Prostate gland (tissue), 2 donors: ENCODE results near the gene FRMPD2.

Experiments
- POLR2A ChIP-seq: fragments of 450-650 bp; IDR thresholded peaks from one replicate; pipeline ENCODE4 v1.6.1; 2016; ENCODE audit warnings: antibody characterized with exemption, mild to moderate bottlenecking
- POLR2AphosphoS5 ChIP-seq: sonication (generic); formaldehyde crosslinking; IDR thresholded peaks from one replicate; pipeline ENCODE4 v1.6.1; 2017; ENCODE audit warnings: antibody characterized with exemption
- TF ChIP-seq, protein P1 (sequence below), 4 experiments: fragments of 200-600 bp in 2 of 4; fragments of 450-650 bp in 2 of 4; sonication (generic) in 2 of 4; IDR thresholded peaks; 1 replicate in 3 of 4; 2 replicates in 1 of 4; pipeline ENCODE4 v1.5.1; 2016 to 2019; ENCODE audit warnings: antibody characterized with exemption in 4 of 4, mild to moderate bottlenecking in 2 of 4, moderate library complexity in 2 of 4

- TF ChIP-seq, protein P1, sequence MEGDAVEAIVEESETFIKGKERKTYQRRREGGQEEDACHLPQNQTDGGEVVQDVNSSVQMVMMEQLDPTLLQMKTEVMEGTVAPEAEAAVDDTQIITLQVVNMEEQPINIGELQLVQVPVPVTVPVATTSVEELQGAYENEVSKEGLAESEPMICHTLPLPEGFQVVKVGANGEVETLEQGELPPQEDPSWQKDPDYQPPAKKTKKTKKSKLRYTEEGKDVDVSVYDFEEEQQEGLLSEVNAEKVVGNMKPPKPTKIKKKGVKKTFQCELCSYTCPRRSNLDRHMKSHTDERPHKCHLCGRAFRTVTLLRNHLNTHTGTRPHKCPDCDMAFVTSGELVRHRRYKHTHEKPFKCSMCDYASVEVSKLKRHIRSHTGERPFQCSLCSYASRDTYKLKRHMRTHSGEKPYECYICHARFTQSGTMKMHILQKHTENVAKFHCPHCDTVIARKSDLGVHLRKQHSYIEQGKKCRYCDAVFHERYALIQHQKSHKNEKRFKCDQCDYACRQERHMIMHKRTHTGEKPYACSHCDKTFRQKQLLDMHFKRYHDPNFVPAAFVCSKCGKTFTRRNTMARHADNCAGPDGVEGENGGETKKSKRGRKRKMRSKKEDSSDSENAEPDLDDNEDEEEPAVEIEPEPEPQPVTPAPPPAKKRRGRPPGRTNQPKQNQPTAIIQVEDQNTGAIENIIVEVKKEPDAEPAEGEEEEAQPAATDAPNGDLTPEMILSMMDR (IDR thresholded peaks at IDR 0.05) = no peak
- TF ChIP-seq POLR2AphosphoS5 = no peak
- TF ChIP-seq POLR2A = no peak
Measured at GRCh38 chr10:48282829-48283228, 8.3 kb upstream of the FRMPD2 start.
